Muscle layer of duodenum (tissue), 2 donors: Measurements from ENCODE around the gene ZNF615.

Experiments used
- H3K27ac ChIP-seq: one replicate; pipeline ENCODE4 v1.7.0; 2013; ENCODE audit warnings: mild to moderate bottlenecking, low read length
- H3K27me3 ChIP-seq: one replicate; pipeline ENCODE4 v1.7.0; 2013; ENCODE audit warnings: low read depth, mild to moderate bottlenecking, control low read depth, low read length
- H3K36me3 ChIP-seq, 2 donors: one replicate each; pipeline ENCODE4 v1.7.0; 2013; ENCODE audit warnings: low read length in 2 of 2, control low read depth in 1 of 2, mild to moderate bottlenecking in 1 of 2; ENCODE audit not compliant: insufficient read depth in 2 of 2, control insufficient read depth in 1 of 2
- H3K4me1 ChIP-seq, 2 donors: one replicate each; pipeline ENCODE4 v1.7.0; 2013; ENCODE audit warnings: low read length in 2 of 2, mild to moderate bottlenecking in 2 of 2, control low read depth in 1 of 2, moderate library complexity in 1 of 2; ENCODE audit not compliant: insufficient read depth in 2 of 2, control insufficient read depth in 1 of 2
- H3K4me3 ChIP-seq, 2 donors: one replicate each; pipeline ENCODE4 v1.7.0; 2013; ENCODE audit warnings: low read length in 2 of 2, low read depth in 1 of 2, mild to moderate bottlenecking in 1 of 2
- H3K9me3 ChIP-seq, 2 donors: one replicate each; pipeline ENCODE4 v1.7.0; 2013; ENCODE audit warnings: low read length in 2 of 2, control low read depth in 1 of 2, mild to moderate bottlenecking in 1 of 2; ENCODE audit not compliant: control insufficient read depth in 1 of 2
- donor health status: healthy.

ZNF615 gene

DNA sequence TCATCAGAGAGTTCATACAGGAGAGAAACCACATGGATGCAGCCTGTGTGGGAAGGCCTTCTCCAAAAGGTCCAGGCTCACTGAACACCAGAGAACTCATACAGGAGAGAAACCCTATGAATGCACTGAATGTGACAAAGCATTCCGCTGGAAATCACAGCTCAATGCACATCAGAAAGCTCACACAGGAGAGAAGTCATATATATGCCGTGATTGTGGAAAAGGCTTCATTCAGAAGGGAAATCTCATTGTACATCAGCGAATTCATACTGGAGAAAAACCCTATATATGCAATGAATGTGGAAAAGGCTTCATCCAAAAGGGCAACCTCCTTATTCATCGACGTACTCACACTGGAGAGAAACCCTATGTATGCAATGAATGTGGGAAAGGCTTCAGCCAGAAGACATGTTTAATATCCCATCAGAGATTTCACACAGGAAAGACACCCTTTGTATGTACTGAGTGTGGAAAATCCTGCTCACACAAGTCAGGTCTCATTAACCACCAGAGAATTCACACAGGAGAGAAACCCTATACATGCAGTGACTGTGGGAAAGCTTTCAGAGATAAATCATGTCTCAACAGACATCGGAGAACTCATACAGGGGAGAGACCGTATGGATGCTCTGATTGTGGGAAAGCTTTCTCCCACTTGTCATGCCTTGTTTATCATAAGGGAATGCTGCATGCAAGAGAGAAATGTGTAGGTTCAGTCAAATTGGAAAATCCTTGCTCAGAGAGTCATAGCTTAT is 63.0 kb downstream of the ZNF615 start:
- H3K36me3 ChIP-seq = peaks cover 51 to 60% of the 10 kb centered on the region in 2 donors
- H3K9me3 ChIP-seq = peaks cover 83 to 98% of the 10 kb centered on the region in 2 donors
- H3K4me3 ChIP-seq = peak overlapping the region; percentile 24 to 49

More for the DNA sequence above, 63.0 kb downstream of the ZNF615 start:
- H3K27ac ChIP-seq = no peak overlapping the region
- no peaks in the 10 kb centered on the region for H3K4me1 ChIP-seq
- no peaks in the 10 kb centered on the region for H3K27me3 ChIP-seq
